Kidney (tissue), 14 donors: ENCODE measurements around the gene TRPC4AP. TPM values are rescaled to one million over a fixed set of nuclear protein-coding genes. Genes with fewer than 3 reads are reported as not detected.

ENCODE experiments used
- DNase-seq, 5 donors: peaks; one replicate each; pipeline ENCODE4 v3.0.0-alpha.2; 2013 to 2020
- FAIRE-seq: peaks from 2 replicates; lab custom pipeline; 2012; peaks lifted over from hg19 to GRCh38; lab: Jason Lieb, UNC
- H3K27ac ChIP-seq, 2 donors: one replicate each; pipeline ENCODE4 v1.7.0; 2013; ENCODE audit warnings: low read depth in 2 of 2, low read length in 2 of 2, inconsistent platforms in 1 of 2
- H3K27me3 ChIP-seq: one replicate; pipeline ENCODE4 v1.7.1; 2013; ENCODE audit warnings: low read length, inconsistent platforms; ENCODE audit not compliant: control insufficient read depth, insufficient read depth
- H3K36me3 ChIP-seq, 3 donors: one replicate each; pipeline versions ENCODE4 v1.7.0 to v1.7.1; 2013; ENCODE audit warnings: low read length in 3 of 3, control low read depth in 1 of 3, inconsistent platforms in 1 of 3; ENCODE audit not compliant: insufficient read depth in 3 of 3, control insufficient read depth in 2 of 3
- H3K4me1 ChIP-seq, 3 donors: one replicate each; pipeline versions ENCODE4 v1.7.0 to v1.7.1; 2013; ENCODE audit warnings: low read length in 3 of 3, inconsistent platforms in 1 of 3, low read depth in 1 of 3; ENCODE audit not compliant: control insufficient read depth in 2 of 3, insufficient read depth in 2 of 3
- H3K4me3 ChIP-seq, 3 donors: one replicate each; pipeline versions ENCODE4 v1.7.0 to v1.8.1; 2013; ENCODE audit warnings: low read length in 3 of 3, control low read depth in 1 of 3, inconsistent platforms in 1 of 3
- H3K9ac ChIP-seq, 3 donors: one replicate each; pipeline versions ENCODE4 v1.7.0 to v1.7.1; 2013; ENCODE audit warnings: low read length in 3 of 3, control low read depth in 1 of 3, inconsistent platforms in 1 of 3
- H3K9me3 ChIP-seq, 3 donors: one replicate each; pipeline versions ENCODE4 v1.7.0 to v1.7.1; 2013; ENCODE audit warnings: low read length in 3 of 3, control low read depth in 1 of 3, inconsistent platforms in 1 of 3; ENCODE audit not compliant: control insufficient read depth in 2 of 3, insufficient read depth in 1 of 3
- CTCF ChIP-seq: IDR thresholded peaks from 3 replicates; pipeline ENCODE4 v1.5.1; 2012; ENCODE audit warnings: mild to moderate bottlenecking, moderate library complexity, borderline replicate concordance; ENCODE audit not compliant: insufficient read depth; ENCODE audit errors: extremely low read depth
- intact Hi-C: fragments of 100-400 bp; cut with DNase I; formaldehyde crosslinking; loops from one replicate; pipeline ENCODE4 v1.11.1; 2022
- polyA plus RNA-seq: library from polyadenylated mRNA; stranded (reverse); fragments of 350-450 nt; fragmentation: Illumina TruSeq; extraction: RNeasy Lipid Tissue Mini Kit (QIAGEN cat#74804); gene quantifications from one replicate; pipeline ENCODE4 v1.2.3, GENCODE V29; 2014; ENCODE audit warnings: low read depth, low replicate concordance; ENCODE audit not compliant: insufficient read depth
- total RNA-seq: library from RNA; stranded (reverse); fragmentation: NEBNext Ultra II Directional; extraction: Animal tissue kit (Norgen Biotek cat#: 25700); gene quantifications from one replicate; pipeline ENCODE4 v1.2.1, GENCODE V29; 2021
- donor health status: control.
- donor health status: control.
- donor health status: control.
- donor health status: control.
- donor health status: control.
- donor health status: DM: yes; HTN: yes; CAD: no.
- donor health status: Normal renal cell carcinoma (clear cell type).

The TRPC4AP gene
- total and polyA plus RNA-seq, 2 donors from 2014 or later: 36.5 to 51.2 TPM

GRCh38 chr20:34990661-34991214 lies 101.9 kb downstream of the TRPC4AP start:
- Histone ChIP-seq H3K4me1 (peaks cover 0 to 8% (median 2%) of the 10 kb centered on the region in 3 donors), H3K9ac (no peak overlapping the region), H3K36me3 (peaks cover 0 to 8% (median 7%) of the 10 kb centered on the region in 3 donors), H3K27ac (no peak overlapping the region), H3K9me3 (no peaks in the 10 kb centered on the region), H3K27me3 (no peaks in the 10 kb centered on the region), H3K4me3 (no peak overlapping the region)
- no peak for FAIRE-seq
- peak in 1 of 5 donors; percentile 57 for DNase-seq
- intact Hi-C loops: no loop called here
- TF ChIP-seq CTCF: no peak

GRCh38 chr20:34990231-34990630 lies 102.4 kb downstream of the TRPC4AP start:
- FAIRE-seq: no peak

GRCh38 chr20:34989670-34990069 lies 102.9 kb downstream of the TRPC4AP start:
- H3K9me3 ChIP-seq: no peaks in the 10 kb centered on the region
- H3K27ac ChIP-seq: no peak overlapping the region
- H3K4me3 ChIP-seq: no peak overlapping the region
- H3K9ac ChIP-seq: no peak overlapping the region
- H3K4me1 ChIP-seq: peaks cover 0 to 7% (median 2%) of the 10 kb centered on the region in 3 donors
- intact Hi-C loops: no loop called here
- H3K27me3 ChIP-seq: no peaks in the 10 kb centered on the region
- FAIRE-seq (no peak), DNase-seq (peak in 1 of 5 donors; percentile 63)
- H3K36me3 ChIP-seq: peaks cover 0 to 6% (median 4%) of the 10 kb centered on the region in 3 donors
- no peak for TF ChIP-seq CTCF

More at GRCh38 chr20:34990231-34990630, 102.4 kb downstream of the TRPC4AP start:
- Histone ChIP-seq H3K4me3 (no peak overlapping the region), H3K36me3 (peaks cover 0 to 7% (median 5%) of the 10 kb centered on the region in 3 donors), H3K4me1 (peaks cover 0 to 8% (median 2%) of the 10 kb centered on the region in 3 donors), H3K9ac (no peak overlapping the region), H3K27me3 (no peaks in the 10 kb centered on the region), H3K27ac (no peak overlapping the region), H3K9me3 (no peaks in the 10 kb centered on the region)
- DNase-seq: peak in 1 of 5 donors; percentile 37
- TF ChIP-seq CTCF: no peak
- intact Hi-C loops: no loop called here
